Loucy (cell line): ENCODE measurements around the gene ZNF536.

Source experiments
- CTCF ChIP-seq: fragments of 200-600 bp; sonication (generic); conservative IDR thresholded peaks from 2 replicates; pipeline ENCODE4 v1.5.1; 2014; ENCODE audit warnings: mild to moderate bottlenecking, antibody characterized with exemption, low read length
- EZH2phosphoT487 ChIP-seq: fragments of 200-600 bp; IDR thresholded peaks from 2 replicates; pipeline ENCODE4 v1.6.1; 2018; ENCODE audit warnings: antibody characterized with exemption, mild to moderate bottlenecking, moderate library complexity, borderline replicate concordance

GRCh38 chr19:30359936-30360335 lies 12.2 kb upstream of the ZNF536 start:
- TF ChIP-seq CTCF (no peak), EZH2phosphoT487 (no peak)
